Fibroblast of villous mesenchyme (primary cell): ENCODE results near the gene PLEKHA5. TPM values are rescaled to one million over a fixed set of nuclear protein-coding genes. Genes with fewer than 3 reads are reported as not detected.
"Not testable (repeated sequence)": the region's sequence is repeated elsewhere in the genome, so short reads cannot be mapped to it uniquely, and the experiment has no call there.

Experiments
- DNase-seq: peaks from one replicate; pipeline ENCODE4 v3.0.0-alpha.2; 2010; ENCODE audit warnings: low read depth
- H3K4me3 ChIP-seq: 2 replicates; pipeline ENCODE4 v1.5.1; 2011; ENCODE audit warnings: low read depth, mild to moderate bottlenecking, low read length
- total RNA-seq: library from RNA; depleted of rRNA; stranded (reverse); fragments of >200 nt; gene quantifications from 2 replicates; pipeline ENCODE4 v1.2.3, GENCODE V29; 2012
- TF ChIP-seq, protein P1 (sequence below): IDR thresholded peaks from 2 replicates; pipeline ENCODE4 v1.5.1; 2012; ENCODE audit warnings: low read depth, mild to moderate bottlenecking, low read length; ENCODE audit not compliant: insufficient read depth

Gene PLEKHA5
- total RNA-seq, 1 donor = 37.1 TPM

DNA sequence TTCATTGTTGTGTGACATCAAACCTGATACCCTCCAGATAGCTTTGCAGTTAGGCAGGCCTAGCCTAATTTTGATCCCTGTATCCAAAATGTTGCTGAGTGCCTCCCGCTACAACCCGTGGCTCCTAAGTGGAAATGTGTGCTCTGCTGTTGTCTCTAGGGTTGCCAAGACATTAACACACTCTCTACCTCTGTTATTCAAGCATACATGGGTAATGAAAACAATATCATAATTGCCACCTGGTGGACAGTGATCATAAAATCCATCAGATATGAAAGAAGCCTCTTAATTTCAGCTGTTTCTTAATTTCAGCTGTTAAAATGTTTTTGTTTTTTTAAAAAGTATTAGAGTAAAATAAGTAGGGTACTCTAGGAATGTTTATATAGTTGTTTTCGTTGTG, 93.5 kb downstream of the PLEKHA5 start:
- DNase-seq = no peak
- TF ChIP-seq, protein P1, sequence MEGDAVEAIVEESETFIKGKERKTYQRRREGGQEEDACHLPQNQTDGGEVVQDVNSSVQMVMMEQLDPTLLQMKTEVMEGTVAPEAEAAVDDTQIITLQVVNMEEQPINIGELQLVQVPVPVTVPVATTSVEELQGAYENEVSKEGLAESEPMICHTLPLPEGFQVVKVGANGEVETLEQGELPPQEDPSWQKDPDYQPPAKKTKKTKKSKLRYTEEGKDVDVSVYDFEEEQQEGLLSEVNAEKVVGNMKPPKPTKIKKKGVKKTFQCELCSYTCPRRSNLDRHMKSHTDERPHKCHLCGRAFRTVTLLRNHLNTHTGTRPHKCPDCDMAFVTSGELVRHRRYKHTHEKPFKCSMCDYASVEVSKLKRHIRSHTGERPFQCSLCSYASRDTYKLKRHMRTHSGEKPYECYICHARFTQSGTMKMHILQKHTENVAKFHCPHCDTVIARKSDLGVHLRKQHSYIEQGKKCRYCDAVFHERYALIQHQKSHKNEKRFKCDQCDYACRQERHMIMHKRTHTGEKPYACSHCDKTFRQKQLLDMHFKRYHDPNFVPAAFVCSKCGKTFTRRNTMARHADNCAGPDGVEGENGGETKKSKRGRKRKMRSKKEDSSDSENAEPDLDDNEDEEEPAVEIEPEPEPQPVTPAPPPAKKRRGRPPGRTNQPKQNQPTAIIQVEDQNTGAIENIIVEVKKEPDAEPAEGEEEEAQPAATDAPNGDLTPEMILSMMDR = no peak

DNA sequence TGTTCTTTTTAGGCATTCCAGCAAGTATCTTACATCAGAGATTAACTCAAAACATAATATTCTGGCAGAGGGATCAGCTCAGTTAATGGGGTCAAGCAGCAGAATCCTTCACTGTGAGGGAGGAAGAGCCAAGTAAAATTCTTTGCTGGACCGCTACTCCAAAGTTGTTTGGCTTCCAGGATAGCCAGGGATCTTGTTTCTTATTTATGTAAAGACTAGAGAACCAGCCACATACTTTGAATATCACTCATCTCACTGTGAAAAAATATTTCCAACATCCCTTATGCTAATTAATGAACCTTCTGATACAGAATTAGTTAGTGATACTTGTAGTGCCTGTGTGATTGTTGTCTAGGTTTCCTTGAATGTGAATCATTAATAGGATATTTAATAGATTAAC, 94.2 kb downstream of the PLEKHA5 start:
- no peak overlapping the region for H3K4me3 ChIP-seq
- TF ChIP-seq, protein P1 = no peak
- peak; percentile 87 for DNase-seq

More for the DNA sequence above, 93.5 kb downstream of the PLEKHA5 start:
- H3K4me3 ChIP-seq = no peak overlapping the region

DNA sequence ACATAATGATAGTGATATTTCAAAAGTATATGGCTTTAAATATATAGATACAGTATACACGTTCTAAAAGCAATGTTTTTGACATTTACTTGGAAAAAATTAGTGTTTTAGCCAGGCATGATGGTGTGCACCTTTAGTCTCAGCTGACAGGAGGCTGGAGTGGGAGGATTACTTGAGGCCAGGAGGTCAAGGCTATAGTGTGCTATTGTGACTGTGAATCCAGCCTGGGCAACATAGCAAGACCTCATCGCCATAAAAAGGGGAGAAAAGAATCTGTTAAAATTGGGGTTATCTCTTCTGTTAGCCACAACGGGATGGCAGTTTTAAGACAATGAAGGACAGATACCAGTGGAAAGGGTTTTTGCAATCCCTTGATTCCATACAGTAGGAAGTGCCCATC, 95.2 kb downstream of the PLEKHA5 start:
- DNase-seq = no peak
- TF ChIP-seq, protein P1 = no peak
- no peak overlapping the region for H3K4me3 ChIP-seq

DNA sequence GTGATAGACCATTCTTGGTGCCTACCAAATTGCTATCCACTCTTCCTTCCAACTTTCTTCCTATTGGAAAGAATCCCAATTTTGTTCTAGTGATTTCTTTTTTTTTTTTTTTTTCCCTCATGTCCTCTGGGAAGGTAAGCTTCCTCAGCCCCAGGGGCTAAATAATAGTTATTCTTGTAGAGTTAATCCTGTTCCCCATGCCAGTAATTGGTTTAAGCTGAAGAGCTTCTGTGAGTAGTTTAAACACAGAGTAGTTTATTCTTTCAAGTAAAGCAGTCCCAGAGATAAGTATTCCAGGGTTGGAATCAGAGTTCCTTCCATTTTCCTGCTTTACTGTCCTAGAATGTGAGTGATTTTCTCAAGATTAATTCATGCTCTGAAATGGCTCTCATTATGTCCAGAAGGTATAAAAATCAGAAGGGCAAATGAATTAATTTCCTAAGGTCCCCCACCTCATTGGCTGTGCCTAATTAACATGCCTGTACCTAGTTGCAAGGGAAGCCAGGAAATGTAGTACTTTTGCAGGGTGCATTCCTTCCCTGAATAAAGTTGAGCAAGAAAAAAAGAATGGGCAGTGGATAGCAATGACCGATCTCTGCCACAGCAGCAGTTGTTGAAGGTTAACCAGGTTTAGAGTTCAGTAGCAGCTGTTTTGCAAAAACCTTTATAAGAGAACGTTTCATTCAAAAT, 97.8 kb downstream of the PLEKHA5 start:
- no peak for DNase-seq
- H3K4me3 ChIP-seq = no peak overlapping the region
- TF ChIP-seq, protein P1 = no peak

DNA sequence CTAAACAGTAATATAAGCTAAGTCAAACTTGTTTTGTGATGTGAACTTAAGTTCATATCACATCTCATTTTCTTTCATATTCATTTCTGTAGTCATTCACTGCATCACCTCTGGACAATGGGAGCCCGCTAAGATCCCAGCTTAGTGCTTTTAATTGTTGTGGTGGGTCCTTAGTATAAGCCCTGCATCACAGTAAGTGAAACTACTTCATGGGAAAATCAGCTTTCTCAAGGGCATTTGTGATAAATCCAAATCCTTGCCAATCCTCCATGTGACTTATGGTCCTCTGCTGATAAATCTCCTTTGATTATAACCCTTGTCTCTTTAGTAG, 98.3 kb downstream of the PLEKHA5 start:
- no peak for DNase-seq
- TF ChIP-seq, protein P1 = no peak
- no peak overlapping the region for H3K4me3 ChIP-seq

DNA sequence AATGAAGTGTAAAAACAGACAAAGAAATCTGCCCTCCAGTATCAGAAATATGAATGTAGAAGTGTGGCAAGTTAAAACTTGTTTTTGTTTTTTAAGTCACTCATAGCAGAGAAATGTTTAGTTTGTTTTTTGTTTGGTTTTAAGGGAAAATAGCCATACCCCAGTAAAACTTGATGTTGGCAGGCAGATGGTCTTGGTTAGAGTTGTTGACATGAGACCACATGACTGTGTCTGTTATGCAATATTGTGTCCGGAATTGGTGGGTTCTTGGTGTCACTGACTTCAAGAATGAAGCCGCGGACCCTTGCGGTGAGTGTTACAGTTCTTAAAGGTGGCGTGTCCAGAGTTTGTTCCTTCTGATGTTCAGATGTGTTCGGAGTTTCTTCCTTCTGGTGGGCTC, 99.5 kb downstream of the PLEKHA5 start:
- not testable (repeated sequence) for H3K4me3 ChIP-seq
- DNase-seq = peak; percentile 42

DNA sequence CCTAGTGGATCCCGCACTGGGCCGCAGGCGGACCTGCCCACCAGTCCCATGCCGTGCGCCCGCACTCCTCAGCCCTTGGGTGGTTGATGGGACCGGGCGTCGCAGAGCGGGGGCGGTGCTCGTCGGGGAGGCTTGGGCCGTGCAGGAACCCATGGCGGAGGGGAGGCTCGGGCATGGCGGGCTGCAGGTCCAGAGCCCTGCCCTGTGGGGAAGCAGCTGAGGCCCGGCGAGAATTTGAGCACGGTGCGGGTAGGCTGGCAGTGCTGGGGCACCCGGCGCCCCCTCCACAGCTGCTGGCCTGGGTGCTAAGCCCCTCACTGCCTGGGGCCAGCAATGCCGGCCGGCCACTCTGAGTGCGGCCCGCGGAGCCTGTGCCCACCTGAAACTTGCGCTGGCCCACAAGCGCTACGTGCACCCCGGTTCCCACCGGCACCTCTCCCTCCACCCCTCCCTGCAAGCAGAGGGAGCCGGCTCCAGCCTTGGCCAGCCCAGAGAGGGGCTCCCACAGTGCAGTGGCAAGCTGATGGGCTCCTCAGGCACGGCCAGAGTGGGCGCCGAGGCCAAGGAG, 100.8 kb downstream of the PLEKHA5 start:
- no peak overlapping the region for H3K4me3 ChIP-seq
- TF ChIP-seq, protein P1 = no peak
- no peak for DNase-seq
